Ovary (tissue), 9 donors: Measurements from ENCODE around the gene COL4A4. TPM values are rescaled to one million over a fixed set of nuclear protein-coding genes. Genes with fewer than 3 reads are reported as not detected.

ENCODE experiments used
- DNase-seq, 5 donors: peaks; one replicate each; pipeline ENCODE4 v3.0.0-alpha.2; 2019 to 2020
- H3K27ac ChIP-seq, 2 donors: fragments of 200-600 bp; one replicate each; pipeline versions ENCODE4 v1.5.1 to v1.8.0; 2019 to 2022
- H3K27me3 ChIP-seq: fragments of 200-600 bp; one replicate; pipeline ENCODE4 v1.8.0; 2022
- H3K36me3 ChIP-seq: fragments of 200-600 bp; sonication (generic); one replicate; pipeline ENCODE4 v1.5.1; 2019
- H3K4me1 ChIP-seq: one replicate; pipeline ENCODE4 v1.8.1; 2013; ENCODE audit warnings: mild to moderate bottlenecking, moderate library complexity; ENCODE audit not compliant: insufficient read depth
- H3K4me3 ChIP-seq: fragments of 200-600 bp; sonication (generic); one replicate; pipeline ENCODE4 v1.5.1; 2017
- H3K9me3 ChIP-seq, 2 donors: fragments of 200-600 bp in 1 of 2; sonication (generic) in 1 of 2; one replicate each; pipeline versions ENCODE4 v1.5.1 to v1.8.1; 2013 to 2019; ENCODE audit warnings: mild to moderate bottlenecking in 1 of 2, moderate library complexity in 1 of 2
- EP300 ChIP-seq: sonication (generic); formaldehyde crosslinking; IDR thresholded peaks from one replicate; pipeline ENCODE4 v1.6.1; 2017; ENCODE audit warnings: antibody characterized with exemption
- POLR2A ChIP-seq: fragments of 450-650 bp; IDR thresholded peaks from one replicate; pipeline ENCODE4 v1.6.1; 2017; ENCODE audit warnings: antibody characterized with exemption, mild to moderate bottlenecking, moderate library complexity
- WGBS, 3 donors: extraction: QIAGEN DNeasy Blood & Tissue Kit in 1 of 3; methylation state at CpG; one replicate each; pipeline versions ENCODE4 v1.1.5 to v1.1.7; 2013 to 2017; 5-methylcytosine and 5-hydroxymethylcytosine counted together
- intact Hi-C, 4 donors: fragments of 100-400 bp; cut with DNase I; formaldehyde crosslinking; loops; one replicate each; pipeline versions ENCODE4 v1.11.0 to v1.15.1; 2022 to 2023
- polyA plus RNA-seq, 2 donors: library from polyadenylated mRNA; stranded (reverse); fragments of 200-250 nt in 1 of 2; fragments of 350-450 nt in 1 of 2; fragmentation: Illumina TruSeq in 1 of 2; extraction: RNeasy Lipid Tissue Mini Kit (QIAGEN cat#74804) in 1 of 2; gene quantifications; one replicate each; pipeline ENCODE4 v1.2.3, GENCODE V29; 2013 to 2014
- total RNA-seq, 7 donors: library from RNA; depleted of rRNA in 2 of 7; stranded (reverse); fragments of >200 nt in 2 of 7; fragmentation: NEBNext Ultra II Directional in 3 of 7; extraction: Animal tissue kit (Norgen Biotek cat#: 25700) in 3 of 7; gene quantifications; one replicate each; pipeline versions ENCODE4 v1.1.0 to v1.2.4, GENCODE V29; 2016 to 2023
- TF ChIP-seq, protein P1 (sequence below), 3 donors: fragments of 450-650 bp in 2 of 3; fragments of 200-600 bp in 1 of 3; IDR thresholded peaks; one replicate each; pipeline versions ENCODE4 v1.5.1 to v1.8.0; 2016 to 2022; ENCODE audit warnings: antibody characterized with exemption in 3 of 3, mild to moderate bottlenecking in 1 of 3
- donor health status: DM: no; HTN: no; CAD: no; lungs with moderate emphysema.
- donor health status: DM: no; HTN: no; CAD: no.
- donor health status: Bipolar disorder and iron deficiency.
- donor health status: DM: yes; HTN: yes; CAD: no.
- donor health status: DM: no; HTN: no; CAD: no.
- donor health status: DM: yes; HTN: yes; CAD: no.

The COL4A4 gene
- total and polyA plus RNA-seq, 9 donors: 0.30 to 8.3 (median 2.0) TPM

- DNase-seq: peak in 1 of 5 donors; percentile 38
- peak overlapping the region; percentile 47 for H3K4me3 ChIP-seq
- no peaks in the 10 kb centered on the region for H3K27me3 ChIP-seq
- no peaks in the 10 kb centered on the region for H3K9me3 ChIP-seq
- intact Hi-C loops: no loop called here
- H3K36me3 ChIP-seq: no peaks in the 10 kb centered on the region
- no peaks in the 10 kb centered on the region for H3K4me1 ChIP-seq
- WGBS, 3 donors: 1 to 4% (median 2%) methylated on average over 20 of the region's 20 CpGs
- TF ChIP-seq POLR2A: no peak
- H3K27ac ChIP-seq: peak overlapping the region in 1 of 2 donors; percentile 3
Measured at GRCh38 chr2:227163485-227163997, 464 bp downstream of the COL4A4 start.

DNA sequence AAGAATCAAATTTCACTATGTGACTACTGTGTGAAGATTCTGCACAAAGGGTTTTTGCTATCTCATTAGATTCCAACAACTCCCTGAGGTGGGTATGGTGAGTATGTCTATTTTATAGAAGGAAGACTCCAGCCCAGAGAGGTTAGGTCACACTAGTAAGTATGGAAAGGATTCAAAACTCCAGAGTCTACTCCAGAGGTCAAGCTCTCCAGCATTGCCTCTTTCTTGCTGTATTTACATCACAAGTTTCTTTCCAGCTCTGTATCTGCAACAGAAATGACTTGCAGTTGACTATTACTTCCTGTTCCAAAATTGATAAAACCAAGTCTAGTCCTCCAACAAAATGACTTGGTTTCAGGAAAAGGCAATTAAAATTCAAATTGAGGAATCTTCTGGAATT, 2.1 kb downstream of the COL4A4 start:
- Histone ChIP-seq H3K36me3 (no peaks in the 10 kb centered on the region), H3K4me1 (no peaks in the 10 kb centered on the region), H3K4me3 (no peak overlapping the region), H3K27me3 (no peaks in the 10 kb centered on the region), H3K9me3 (no peaks in the 10 kb centered on the region), H3K27ac (no peak overlapping the region)
- no peak for DNase-seq
- intact Hi-C loops: no loop called here
- TF ChIP-seq POLR2A: no peak
- no peak for TF ChIP-seq EP300
- TF ChIP-seq, protein P1, sequence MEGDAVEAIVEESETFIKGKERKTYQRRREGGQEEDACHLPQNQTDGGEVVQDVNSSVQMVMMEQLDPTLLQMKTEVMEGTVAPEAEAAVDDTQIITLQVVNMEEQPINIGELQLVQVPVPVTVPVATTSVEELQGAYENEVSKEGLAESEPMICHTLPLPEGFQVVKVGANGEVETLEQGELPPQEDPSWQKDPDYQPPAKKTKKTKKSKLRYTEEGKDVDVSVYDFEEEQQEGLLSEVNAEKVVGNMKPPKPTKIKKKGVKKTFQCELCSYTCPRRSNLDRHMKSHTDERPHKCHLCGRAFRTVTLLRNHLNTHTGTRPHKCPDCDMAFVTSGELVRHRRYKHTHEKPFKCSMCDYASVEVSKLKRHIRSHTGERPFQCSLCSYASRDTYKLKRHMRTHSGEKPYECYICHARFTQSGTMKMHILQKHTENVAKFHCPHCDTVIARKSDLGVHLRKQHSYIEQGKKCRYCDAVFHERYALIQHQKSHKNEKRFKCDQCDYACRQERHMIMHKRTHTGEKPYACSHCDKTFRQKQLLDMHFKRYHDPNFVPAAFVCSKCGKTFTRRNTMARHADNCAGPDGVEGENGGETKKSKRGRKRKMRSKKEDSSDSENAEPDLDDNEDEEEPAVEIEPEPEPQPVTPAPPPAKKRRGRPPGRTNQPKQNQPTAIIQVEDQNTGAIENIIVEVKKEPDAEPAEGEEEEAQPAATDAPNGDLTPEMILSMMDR (IDR thresholded peaks at IDR 0.05): no peak

GRCh38 chr2:227160164-227160563, 3.8 kb downstream of the COL4A4 start:
- TF ChIP-seq, protein P1 (IDR thresholded peaks at IDR 0.05): no peak
- TF ChIP-seq EP300: no peak
- TF ChIP-seq POLR2A: no peak
- 68 to 78% (median 74%) methylated on average over 2 of the region's 2 CpGs for WGBS, 3 donors
- intact Hi-C loops: no loop called here
- H3K36me3 ChIP-seq: no peaks in the 10 kb centered on the region
- H3K27ac ChIP-seq: no peak overlapping the region
- no peaks in the 10 kb centered on the region for H3K27me3 ChIP-seq
- no peak for DNase-seq
- H3K4me3 ChIP-seq: no peak overlapping the region
- no peaks in the 10 kb centered on the region for H3K9me3 ChIP-seq
- no peaks in the 10 kb centered on the region for H3K4me1 ChIP-seq

DNA sequence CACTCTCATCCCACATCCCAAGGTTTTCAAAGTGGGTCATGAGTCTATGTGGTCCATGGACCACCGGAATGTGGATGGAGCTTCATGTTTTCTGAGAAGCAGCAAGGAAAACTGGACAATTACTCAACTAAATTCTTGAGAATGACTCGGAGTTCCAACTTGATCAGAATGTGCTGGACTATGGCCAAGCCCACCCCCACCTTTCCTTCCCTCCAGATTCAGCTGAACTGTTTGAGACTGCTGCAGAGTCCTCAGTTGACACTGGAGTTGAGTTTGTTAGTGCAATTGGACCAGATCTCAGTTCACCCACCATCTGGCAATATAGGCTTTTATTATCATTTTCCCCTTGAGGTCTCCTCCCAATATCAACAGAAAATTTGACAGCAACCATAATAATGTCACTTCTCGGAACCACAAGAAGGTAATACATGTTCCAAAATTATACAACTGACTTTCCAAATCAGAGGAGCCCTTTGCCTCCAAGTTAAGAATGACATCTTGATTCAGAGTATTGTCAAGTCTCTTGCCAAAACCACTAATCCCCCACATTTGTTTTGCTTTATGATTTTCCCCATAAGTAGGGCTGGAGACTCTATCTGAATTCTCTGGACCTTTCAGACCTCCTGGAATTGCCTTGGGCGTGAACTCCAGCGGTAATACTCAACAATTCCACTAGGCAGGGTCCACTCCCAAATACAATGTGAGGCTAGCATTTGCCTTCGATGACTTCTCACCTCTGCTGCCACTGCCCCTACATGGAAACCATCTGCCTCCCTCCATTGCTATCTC, 8.8 kb downstream of the COL4A4 start:
- Histone ChIP-seq H3K36me3 (no peaks in the 10 kb centered on the region), H3K4me3 (no peak overlapping the region), H3K4me1 (no peaks in the 10 kb centered on the region), H3K27ac (no peak overlapping the region), H3K9me3 (no peaks in the 10 kb centered on the region), H3K27me3 (no peaks in the 10 kb centered on the region)
- TF ChIP-seq POLR2A: no peak
- no peak for DNase-seq
- intact Hi-C loops: no loop called here
- WGBS, 3 donors: 64 to 76% (median 75%) methylated on average over 6 of the region's 6 CpGs

- no peak overlapping the region for H3K27ac ChIP-seq
- H3K36me3 ChIP-seq: no peaks in the 10 kb centered on the region
- H3K27me3 ChIP-seq: no peaks in the 10 kb centered on the region
- TF ChIP-seq, protein P1 (IDR thresholded peaks at IDR 0.05): no peak
- no peak for TF ChIP-seq EP300
- no peak for TF ChIP-seq POLR2A
- WGBS, 3 donors: 74 to 81% (median 78%) methylated on average over 4 of the region's 4 CpGs
- no peak overlapping the region for H3K4me3 ChIP-seq
- H3K4me1 ChIP-seq: no peaks in the 10 kb centered on the region
- no peak for DNase-seq
- intact Hi-C loops: no loop called here
- H3K9me3 ChIP-seq: no peaks in the 10 kb centered on the region
Measured at GRCh38 chr2:227153758-227154486, 10.1 kb downstream of the COL4A4 start.
